HG03575 (cell line): Measurements from ENCODE around the gene SLIT3.

Experiments used
- ATAC-seq: cut with Tn5 transposase; IDR thresholded peaks from one replicate; pipeline ENCODE4 v1.9.1; 2021; ENCODE audit not compliant: unreplicated experiment, insufficient number of reproducible peaks, low FRiP score; ENCODE audit errors: extremely low read depth

The SLIT3 gene

DNA sequence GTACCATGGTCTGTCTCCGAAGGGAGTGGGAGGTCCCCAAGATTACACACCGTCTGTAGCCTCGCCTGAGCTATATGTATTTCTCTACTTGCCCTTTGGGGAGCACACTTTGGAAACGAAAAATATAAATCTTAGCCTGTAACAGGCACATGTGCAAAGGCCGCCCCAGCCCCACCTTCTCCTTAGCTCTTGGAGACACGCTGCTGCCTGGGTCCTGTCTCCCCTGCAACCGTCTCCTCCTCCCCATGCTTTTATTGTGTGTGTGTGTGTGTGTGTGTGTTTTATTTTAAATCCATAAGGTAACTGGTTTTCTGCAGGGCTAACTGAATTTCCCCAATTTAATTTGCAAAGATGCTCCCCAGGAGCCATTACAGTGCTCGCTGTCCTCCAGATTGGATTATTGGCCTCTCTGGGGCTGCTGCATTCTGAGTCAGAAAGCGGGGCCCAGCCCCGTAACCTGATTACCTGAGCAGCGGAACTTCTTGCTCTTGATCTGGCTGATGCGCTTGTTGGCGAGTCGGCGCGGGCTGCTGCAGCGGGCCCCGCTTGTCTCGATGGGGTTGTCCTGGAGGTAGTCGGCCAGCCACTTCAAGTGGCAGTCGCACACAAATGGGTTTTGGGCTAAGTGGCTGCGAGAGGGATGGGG, 528.5 kb downstream of the SLIT3 start:
- ATAC-seq = no peak

- no peak for ATAC-seq
Measured at GRCh38 chr5:168771678-168772077, 529.3 kb downstream of the SLIT3 start.

DNA sequence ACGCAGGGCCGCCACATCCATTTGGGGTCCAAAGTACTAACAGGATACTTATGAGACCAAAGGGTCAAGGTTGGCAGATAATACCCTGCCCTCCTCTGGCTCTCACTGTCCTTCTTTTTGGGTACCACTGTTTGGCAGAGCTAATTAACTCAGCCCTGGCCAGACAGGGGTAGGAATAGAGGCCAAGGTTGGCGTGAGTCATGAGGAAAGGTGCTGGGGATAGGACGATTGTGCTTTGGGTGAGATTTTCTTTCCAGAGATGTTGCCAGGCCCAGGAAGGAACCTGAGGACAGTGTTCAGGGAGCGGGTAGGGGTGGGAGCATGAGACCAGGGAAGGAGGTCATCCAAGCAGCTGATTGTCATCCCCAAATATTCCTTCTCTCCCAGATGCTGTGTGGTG, 529.9 kb downstream of the SLIT3 start:
- no peak for ATAC-seq

DNA sequence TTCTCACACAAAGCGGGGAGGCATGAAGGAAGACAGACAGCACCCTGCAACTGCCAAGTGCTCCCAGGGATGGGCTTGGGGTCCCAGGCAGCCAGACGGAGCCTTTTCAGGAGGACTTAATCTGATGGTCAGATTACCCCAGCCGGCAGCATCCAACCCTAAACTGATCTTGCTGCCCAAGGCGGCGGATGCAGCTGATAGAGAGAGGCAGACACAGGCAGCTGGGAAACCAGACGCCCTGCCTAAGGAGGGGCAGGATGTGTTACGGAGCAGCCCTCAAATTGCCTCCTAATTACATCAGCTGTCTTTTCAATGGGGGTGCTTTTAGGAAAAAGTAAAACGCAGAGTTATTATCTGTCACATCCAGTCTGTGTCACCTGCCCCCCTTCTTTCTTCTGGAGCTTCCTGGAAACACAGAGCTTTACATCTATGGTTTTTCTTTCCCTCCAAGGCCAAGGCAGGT, 530.9 kb downstream of the SLIT3 start:
- ATAC-seq = no peak

DNA sequence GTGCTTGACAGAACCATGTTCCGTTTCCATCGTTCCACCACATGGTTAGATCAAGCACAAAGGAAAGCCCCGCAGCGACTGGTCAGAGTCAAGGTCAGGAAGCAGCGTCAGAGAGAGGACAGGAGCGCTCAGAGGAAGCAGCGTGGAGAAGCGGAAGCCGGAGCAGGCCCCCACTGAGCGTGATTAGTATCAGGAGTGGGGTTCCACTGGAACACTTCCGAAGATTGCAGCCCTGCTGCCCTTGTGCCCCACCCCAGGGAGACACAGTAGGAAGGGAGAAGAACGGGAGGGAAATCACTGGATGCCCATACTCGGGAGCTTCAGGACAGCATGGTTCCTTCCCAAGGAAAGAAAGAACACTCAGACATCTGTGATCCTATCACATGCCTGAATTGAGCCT, 532.8 kb downstream of the SLIT3 start:
- no peak for ATAC-seq

GRCh38 chr5:168766426-168766700, 534.6 kb downstream of the SLIT3 start:
- ATAC-seq = no peak

DNA sequence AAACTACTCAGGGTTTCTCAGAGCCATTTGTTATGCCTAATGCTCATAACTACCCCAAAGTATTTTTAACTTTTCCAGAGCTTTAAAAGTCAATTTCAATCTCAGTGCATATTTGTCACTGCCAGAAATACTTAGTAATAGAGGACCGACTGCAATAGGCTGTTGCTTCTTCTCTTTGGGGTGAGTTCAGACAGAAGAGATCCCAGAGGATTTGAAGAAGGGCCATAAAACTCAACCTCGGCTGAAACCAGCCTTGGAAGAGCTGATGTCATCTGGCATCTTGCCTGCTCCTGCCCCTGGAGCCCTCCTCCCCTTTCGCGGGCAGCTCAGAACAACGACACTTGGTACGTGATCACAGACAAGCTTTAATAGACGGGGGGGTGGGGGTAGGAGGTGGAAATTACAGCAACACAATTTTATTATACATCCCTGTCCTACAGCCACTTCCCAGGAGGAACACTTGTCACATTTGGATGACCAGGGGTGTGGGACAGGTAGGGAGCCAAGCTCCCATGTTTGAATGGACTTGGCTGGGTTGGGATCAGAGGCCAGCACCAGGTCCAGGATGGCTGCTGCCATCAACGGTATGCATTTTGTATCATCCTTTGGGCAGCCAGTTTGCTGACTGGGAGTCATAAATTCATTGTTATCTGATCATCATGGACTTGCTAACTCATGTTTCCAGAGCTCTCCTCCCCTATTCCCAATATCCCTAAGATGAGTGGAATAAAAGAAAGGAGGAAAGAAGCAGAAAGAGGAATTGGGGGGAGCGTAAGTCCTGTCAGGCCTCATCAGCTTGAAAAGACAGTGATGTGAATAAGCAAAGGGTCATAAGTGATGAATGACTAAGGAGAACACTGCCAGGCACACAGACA, 535.2 kb downstream of the SLIT3 start:
- ATAC-seq = no peak

DNA sequence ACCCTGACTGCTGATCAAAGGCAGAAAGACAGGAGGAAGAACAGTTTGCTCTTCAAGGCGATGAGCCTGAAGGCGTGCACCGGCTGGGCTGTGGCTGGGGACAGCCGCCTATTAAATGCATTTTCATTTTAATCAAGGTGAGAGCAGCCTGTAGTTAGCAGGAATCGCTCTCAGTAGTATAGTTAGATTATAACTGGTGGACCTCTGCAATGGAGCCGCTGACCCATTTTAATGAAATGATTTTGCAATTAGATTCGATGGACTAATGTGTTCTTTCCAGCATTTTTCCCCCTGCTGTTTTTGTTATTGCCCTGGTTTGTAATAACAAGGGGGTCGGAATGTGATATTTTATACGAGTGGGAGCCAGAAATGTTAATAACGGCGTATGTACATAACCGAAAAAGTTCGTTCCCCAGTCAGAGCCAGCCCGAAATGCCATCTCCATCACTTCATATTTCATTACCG, 535.8 kb downstream of the SLIT3 start:
- no peak for ATAC-seq

DNA sequence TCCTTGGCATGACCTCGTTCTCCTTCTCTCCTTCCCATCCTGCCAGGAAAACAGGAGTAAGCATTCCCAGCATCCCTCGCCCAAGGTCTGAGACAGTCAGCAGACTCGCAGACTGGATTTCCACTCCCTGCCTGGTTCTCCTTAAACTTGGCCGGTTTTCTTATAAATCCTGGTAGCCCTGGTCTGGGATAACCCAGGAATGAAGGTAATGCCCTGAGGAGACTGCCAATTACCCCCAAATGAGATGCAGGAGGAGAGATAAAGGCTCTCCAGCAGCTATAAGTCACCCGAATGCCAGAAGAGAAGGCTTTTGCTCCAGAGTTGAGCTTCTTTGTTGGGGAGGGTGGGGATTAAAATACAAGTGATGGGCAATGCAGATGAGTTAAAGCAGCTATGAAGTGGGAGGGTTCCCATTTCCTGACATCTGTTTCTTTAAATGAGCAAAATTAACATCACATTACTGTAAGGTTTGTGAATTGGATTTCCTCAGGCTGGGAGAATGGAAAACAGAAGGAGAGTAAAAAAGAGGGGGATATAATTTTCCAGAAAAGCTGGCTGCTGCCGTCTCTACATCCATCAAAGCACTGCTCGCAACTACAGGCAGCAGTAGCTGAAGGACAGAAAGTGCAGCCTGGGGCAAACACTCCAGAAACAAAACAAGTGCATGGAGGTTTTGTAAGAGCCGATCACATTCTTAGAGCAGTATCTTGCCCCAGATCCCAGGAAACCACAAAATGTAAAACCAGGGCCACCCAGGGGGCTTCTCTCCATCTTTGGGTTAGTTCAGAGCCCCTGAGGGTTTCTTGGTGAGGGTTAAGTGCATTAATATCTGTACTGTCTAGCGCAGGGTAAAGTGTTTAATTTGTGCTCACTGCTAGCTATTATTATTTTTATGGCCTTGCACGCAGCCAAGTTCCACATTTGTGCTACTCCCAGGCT, 544.2 kb downstream of the SLIT3 start:
- no peak for ATAC-seq

GRCh38 chr5:168755548-168756093, 545.3 kb downstream of the SLIT3 start:
- ATAC-seq = no peak

GRCh38 chr5:168753691-168754254, 547.2 kb downstream of the SLIT3 start:
- ATAC-seq = no peak

- ATAC-seq = no peak
Measured at GRCh38 chr5:168752416-168753190, 548.3 kb downstream of the SLIT3 start.

DNA sequence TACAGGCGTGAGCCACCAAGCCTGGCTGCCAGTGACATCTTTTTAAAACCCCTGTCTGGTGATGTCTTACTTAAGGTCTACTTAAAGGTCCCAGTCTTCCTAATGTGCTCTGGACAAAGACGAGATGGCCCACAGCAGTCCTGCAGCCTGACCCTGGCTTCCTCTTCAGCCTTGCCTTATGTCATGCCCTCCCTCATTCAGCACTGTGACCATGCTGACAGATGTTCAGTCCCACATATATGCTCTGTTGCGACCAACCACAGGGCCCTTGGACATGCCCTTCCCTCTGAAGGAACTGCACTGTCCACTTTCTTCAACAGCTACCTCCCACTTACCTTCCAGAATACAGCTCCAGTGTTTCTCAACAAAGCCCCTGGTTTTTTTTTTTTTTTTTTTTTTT, 548.9 kb downstream of the SLIT3 start:
- ATAC-seq = no peak

GRCh38 chr5:168750926-168751325, 550.0 kb downstream of the SLIT3 start:
- ATAC-seq = no peak

- ATAC-seq = no peak
Measured at GRCh38 chr5:168749391-168750100, 551.4 kb downstream of the SLIT3 start.

GRCh38 chr5:168747987-168748777, 552.8 kb downstream of the SLIT3 start:
- ATAC-seq = no peak
